ENCODE measurements around the gene CHI3L2. TPM values are rescaled to one million over a fixed set of nuclear protein-coding genes. Genes with fewer than 3 reads are reported as not detected.

CHI3L2 gene
- total and polyA plus RNA-seq, 12 donors: 0.78 to 9.4 (median 2.4) TPM; not detected in 1

DNA sequence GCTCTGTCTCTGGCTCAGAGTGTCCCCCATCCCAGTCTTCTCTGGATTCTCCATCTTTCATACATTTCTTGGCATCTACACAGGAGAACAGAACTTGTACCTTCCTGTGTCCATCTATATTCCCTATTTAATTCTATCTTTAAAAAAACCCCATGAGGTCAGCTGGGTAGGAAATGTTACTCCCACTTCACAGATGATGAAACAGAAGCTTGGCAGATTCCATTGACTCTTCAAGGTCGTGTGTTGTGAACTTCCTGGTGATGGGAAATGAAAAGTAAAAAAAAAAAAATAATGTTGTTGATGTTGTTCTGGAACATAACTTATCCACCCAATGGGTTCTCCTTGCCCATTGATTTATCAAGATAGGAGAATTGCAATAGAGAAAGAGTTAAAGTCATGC is 8.9 kb downstream of the CHI3L2 start:
- Histone ChIP-seq H3K4me3 (no peak overlapping the region), H3K27me3 (peaks cover 0 to 10% (median 0%) of the 10 kb centered on the region in 7 donors), H3K36me3 (no peaks in the 10 kb centered on the region), H3K4me1 (peaks cover 0 to 7% (median 0%) of the 10 kb centered on the region in 9 donors), H3K9me3 (no peaks in the 10 kb centered on the region), H3K27ac (no peak overlapping the region)
- DNase-seq (no peak), ATAC-seq (peak in 1 of 8 donors; percentile 42)
- no peak for TF ChIP-seq CTCF (IDR thresholded peaks at IDR 0.05)
- intact Hi-C loops (cut with DNase I): no loop called here
- WGBS, 2 donors: 35 to 38% methylated on average over 1 of the region's 1 CpG

DNA sequence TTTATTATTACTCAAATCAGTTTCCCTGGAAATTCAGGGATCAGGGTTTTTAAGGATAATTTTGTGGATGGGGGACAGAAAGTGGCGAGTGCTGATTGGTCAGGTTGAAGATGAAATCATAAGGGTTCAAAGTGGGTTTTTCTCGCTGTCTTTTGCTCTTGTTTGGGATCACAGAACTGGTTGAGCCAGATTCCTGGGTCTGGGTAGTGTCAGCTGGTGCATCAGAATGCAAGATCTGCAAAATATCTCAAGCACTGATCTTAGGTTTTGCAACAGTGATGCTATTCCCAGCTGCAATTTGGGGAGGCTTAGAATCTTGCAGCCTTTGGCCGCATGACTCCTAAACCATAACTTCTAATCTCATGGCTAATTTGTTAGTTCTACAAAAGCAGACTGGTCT is 9.3 kb downstream of the CHI3L2 start:
- TF ChIP-seq CTCF (IDR thresholded peaks at IDR 0.05): no peak
- WGBS, 2 donors: 84 to 93% methylated on average over 3 of the region's 3 CpGs
- Histone ChIP-seq H3K27ac (no peak overlapping the region), H3K9me3 (no peaks in the 10 kb centered on the region), H3K4me1 (peaks cover 0 to 7% (median 0%) of the 10 kb centered on the region in 9 donors), H3K27me3 (peaks cover 0 to 10% (median 0%) of the 10 kb centered on the region in 7 donors), H3K4me3 (no peak overlapping the region), H3K36me3 (no peaks in the 10 kb centered on the region)
- intact Hi-C loops (cut with DNase I): no loop called here
- DNase-seq (no peak), ATAC-seq (no peak)

- Histone ChIP-seq H3K36me3 (no peaks in the 10 kb centered on the region), H3K4me1 (peaks cover 0 to 14% (median 8%) of the 10 kb centered on the region in 9 donors), H3K9me3 (no peaks in the 10 kb centered on the region), H3K4me3 (no peak overlapping the region), H3K27ac (no peak overlapping the region), H3K27me3 (peaks cover 0 to 10% (median 0%) of the 10 kb centered on the region in 7 donors)
- ATAC-seq: no peak
- TF ChIP-seq CTCF (IDR thresholded peaks at IDR 0.05): no peak
- intact Hi-C loops (cut with DNase I): no loop called here
- DNase-seq: no peak
- WGBS, 2 donors: 85 to 90% methylated on average over 5 of the region's 5 CpGs
These were observed 10.7 kb downstream of the CHI3L2 start for GRCh38 chr1:111238056-111238795.

- Histone ChIP-seq H3K36me3 (no peaks in the 10 kb centered on the region), H3K4me1 (peaks cover 0 to 17% (median 12%) of the 10 kb centered on the region in 9 donors), H3K27ac (no peak overlapping the region), H3K9me3 (no peaks in the 10 kb centered on the region), H3K4me3 (no peak overlapping the region), H3K27me3 (no peaks in the 10 kb centered on the region)
- intact Hi-C loops (cut with DNase I): no loop called here
- TF ChIP-seq CTCF (IDR thresholded peaks at IDR 0.05): no peak
- DNase-seq (no peak), ATAC-seq (no peak)
- WGBS, 2 donors: 84 to 93% methylated on average over 2 of the region's 2 CpGs
These were observed 14.3 kb downstream of the CHI3L2 start for GRCh38 chr1:111241797-111242196.

All from heart right ventricle (tissue), 16 donors.